HG03108 (cell line): ENCODE data around the gene SNED1.

ENCODE experiments used
- ATAC-seq: cut with Tn5 transposase; IDR thresholded peaks from one replicate; pipeline ENCODE4 v1.9.1; 2021; ENCODE audit warnings: moderate library complexity; ENCODE audit not compliant: unreplicated experiment

The SNED1 gene

GRCh38 chr2:241066171-241066892 is 67.9 kb downstream of the SNED1 start:
- ATAC-seq: no peak

DNA sequence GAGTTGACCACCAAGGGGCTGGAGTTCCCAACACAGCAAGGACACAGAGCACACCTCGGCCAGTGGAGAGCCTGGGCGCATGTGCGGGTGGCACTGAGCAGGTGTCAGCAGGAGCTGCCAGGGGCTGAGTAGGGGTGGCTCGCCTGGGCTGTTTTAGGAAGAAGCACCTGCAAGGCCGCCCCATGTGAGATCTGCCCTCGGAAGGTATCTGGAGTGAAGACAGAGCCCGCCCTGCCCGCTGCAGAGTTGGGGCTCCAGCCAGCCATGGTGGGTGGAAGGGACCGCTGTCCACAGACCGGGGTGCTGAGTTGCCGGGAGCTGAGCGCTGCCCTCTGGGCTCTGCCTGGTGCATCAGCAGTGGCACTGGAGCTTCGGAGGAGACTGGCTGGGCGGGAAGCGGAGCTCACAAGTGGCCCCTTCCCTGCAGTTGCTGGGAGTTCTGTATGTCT is 68.5 kb downstream of the SNED1 start:
- ATAC-seq: no peak

GRCh38 chr2:241067501-241068135 is 69.2 kb downstream of the SNED1 start:
- ATAC-seq: no peak

DNA sequence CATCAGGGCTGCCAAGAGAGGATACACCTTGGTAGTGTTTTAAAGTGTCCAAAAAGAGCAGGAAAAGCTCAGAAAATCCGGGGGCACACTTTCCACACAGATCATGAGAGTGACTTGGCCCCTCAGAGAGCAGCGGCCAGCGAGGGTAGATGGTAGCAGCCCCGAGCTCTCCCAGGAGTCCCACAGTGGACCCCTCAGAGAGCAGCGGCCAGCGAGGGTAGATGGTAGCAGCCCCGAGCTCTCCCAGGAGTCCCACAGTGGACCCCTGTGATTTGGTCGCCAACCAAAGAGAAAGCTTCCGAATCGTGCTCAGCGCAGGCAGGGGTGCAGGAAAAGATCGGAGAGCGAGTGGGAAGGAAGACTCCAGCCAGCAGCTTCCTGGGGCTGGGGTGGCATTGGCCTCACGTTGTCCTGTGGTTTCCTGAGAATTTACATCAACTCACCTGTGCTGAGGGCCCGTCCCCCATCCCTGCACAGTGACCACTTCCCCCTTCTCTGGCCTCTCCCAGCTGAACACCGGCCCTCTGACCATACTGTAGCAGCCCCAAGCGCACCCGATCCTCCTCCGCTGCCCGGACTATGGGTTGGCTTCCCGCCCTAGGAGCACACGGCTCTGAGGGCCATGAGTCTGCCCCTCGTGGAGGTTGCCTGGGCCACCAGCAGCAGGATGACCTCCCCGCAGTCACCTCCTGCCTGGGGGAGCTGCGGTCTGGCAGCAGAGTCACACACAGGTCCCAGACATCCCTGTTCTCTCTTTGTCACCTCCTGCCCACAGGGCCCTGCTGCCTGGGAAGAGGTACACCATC is 69.9 kb downstream of the SNED1 start:
- no peak for ATAC-seq

DNA sequence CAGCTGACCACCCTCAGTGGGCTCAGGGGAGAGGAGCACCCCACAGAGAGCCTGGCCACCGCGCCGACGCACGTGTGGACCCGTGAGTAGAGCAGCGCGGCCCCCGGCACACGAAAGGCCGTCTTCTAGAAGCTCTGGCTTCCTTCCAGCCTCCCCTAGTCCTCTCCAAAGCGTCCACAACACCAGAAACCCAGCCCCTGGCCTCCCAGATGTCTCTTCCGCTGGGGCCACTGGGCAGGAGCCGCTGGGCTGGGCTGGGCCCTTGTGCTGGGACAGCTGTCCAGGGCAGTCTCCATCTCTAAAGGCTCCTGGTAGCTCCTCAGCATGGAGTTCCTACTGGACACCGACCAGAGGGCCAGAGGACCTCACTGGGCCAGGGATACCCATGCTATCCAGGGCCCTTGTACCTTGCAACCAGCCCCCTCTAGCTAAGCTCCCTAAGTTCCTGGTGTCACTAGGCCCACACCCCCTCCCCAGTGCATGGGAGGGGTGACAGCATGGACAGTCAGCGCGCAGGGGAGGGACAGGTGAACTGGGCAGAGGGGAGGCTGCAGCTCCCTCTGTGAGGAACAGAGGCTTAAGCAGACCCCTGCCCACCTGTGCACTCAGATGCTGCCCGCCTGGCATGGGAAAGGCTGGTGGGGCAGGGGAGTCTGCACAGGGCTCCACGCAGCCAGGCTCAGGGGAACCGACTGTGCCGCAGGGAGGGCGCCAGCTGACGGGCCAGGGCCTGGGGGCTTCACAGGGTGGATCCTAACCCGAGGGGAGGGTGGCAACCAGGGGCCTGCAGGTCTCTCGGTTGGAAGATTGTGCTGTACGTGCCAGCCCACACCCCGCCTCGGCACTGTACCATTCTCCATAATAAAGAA is 70.8 kb downstream of the SNED1 start:
- no peak for ATAC-seq

DNA sequence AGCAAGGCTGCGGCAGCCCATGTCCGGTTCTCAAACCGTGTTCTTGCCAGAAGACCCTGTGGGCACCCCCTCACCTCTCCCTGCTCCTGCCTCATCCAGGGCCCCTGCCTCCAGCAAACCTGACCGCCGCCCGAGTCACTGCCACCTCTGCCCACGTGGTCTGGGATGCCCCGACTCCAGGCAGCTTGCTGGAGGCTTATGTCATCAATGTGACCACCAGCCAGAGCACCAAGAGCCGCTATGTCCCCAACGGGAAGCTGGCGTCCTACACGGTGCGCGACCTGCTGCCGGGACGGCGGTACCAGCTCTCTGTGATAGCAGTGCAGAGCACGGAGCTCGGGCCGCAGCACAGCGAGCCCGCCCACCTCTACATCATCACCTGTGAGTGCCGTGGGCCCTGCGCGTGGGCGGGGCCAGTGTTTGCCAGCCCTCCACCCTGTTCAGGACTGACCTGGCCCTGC is 71.4 kb downstream of the SNED1 start:
- no peak for ATAC-seq

DNA sequence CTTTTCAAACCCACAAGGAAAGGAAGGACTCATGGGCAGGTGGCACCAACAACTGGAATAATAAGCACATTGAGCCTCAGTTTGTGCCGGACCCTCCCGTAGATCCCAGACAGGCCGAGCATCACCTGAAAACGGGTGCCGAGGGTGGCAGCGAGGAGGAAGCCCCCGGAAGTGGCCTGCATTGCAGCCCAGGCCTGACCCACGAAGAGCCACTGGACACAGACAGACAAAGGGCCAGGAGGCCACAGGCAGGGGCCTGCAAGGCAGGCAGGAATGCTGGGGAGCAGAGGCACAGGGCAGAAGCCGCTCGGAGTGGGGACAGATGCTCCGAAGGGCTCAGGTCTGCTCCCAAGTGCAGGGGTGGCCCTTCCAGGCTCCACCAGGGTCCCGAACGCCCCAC is 71.9 kb downstream of the SNED1 start:
- ATAC-seq: no peak

- ATAC-seq: no peak
These were observed 72.6 kb downstream of the SNED1 start for GRCh38 chr2:241070811-241071676.

GRCh38 chr2:241071677-241072111 is 73.3 kb downstream of the SNED1 start:
- ATAC-seq: no peak

GRCh38 chr2:241072151-241072550 is 73.7 kb downstream of the SNED1 start:
- no peak for ATAC-seq

DNA sequence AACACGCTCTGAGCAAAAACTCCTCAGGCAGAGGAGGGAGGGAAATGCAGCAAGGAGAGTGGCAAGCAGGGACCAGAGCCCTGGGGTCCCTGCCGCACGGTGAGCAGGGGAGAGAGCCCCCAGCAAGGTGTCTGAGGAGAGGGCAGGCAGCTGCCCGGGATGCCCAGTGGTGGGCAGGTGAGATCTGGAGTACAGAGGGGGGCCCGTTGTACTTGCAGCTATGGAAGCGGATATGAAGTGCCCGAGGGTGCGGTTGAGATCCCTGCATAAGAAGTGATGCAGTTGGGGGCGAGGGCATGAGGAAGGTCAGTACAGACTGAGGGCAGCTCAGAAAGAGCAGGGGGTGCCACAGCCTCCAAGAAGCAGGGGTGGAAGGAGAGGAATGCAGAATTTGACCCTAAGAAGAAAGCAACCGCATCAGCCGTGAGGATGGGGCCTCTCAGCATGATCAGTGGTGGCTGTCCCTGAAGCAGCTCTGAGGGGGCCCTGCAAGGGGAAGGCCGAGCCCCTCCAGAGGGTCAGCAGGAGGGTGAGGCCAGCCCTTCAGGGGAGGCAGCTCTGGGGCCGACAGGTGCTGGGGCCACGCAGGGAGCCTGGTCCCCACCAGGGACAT is 74.2 kb downstream of the SNED1 start:
- ATAC-seq: no peak

GRCh38 chr2:241073166-241074064 is 75.0 kb downstream of the SNED1 start:
- ATAC-seq: no peak

DNA sequence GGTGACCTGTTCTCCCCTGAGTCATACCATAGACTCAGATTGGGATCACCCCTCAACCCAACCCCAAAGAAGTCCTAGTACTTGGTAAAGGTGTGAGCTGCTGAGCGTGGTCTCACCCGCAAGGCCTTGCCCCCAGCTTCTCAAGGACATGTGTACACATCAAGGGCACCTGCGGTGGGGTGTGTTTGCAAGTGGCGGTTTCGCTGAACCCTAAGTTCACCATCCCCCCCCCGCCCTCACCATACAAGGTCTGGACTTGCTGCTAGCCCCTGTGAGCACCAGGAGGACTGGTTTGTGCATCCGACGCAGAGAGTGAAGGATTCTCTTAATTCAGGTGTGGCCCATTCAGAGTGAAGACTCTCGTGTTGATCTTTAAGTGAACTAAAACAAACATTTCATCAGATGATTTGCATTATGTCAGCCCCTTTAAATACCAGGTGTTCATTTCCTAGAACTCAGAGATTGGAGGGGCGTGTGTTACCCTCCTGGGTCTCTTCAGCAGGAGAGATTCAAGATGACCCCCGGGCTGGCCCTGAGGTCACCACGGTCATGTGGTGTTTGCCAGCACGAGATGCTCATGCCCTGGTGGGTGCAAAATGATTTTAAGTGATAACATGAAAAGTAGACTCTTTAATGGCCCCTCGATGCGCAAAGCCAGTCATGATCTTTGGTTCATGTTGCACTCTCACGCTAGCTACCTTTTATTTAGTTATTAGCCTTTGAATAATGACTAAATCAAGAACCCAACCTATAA is 75.8 kb downstream of the SNED1 start:
- no peak for ATAC-seq

GRCh38 chr2:241074901-241075540 is 76.6 kb downstream of the SNED1 start:
- no peak for ATAC-seq

DNA sequence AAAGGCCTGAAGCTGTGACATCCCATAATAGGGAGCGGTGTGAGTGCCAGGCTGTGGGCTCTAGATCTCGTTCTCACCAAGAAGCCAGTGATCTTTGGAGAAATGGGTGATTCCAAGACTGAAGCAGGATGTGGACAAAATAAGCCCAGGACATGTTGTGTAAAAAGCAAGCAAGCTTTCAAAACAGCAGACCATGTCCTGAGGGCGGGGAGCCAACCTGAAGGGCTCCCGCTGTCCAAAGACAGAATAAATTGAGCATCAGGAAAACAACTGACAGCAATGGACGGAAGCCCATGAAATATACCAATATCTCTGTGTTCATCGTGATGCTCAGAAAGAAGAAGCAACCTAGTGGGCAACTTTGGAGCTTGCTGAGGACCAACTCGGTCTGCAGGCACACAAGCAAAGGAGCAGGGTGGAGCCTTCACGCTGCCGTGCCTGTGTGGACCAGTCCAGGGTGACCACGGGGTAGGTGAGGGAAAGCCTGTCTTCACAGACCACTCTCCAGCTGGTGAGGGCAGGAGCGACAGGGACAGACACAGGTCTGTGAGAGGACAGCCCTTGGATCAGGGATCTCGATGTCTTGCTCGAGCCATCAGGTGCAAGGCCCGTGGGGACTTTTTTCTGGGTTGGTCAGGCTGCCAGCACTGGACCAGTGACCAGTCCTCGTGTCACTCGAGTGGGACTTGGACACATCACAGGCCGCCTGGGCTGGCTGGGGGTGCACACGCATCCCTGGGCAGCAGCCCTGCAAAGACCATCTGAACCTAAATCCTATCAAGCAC is 82.2 kb downstream of the SNED1 start:
- ATAC-seq: no peak

DNA sequence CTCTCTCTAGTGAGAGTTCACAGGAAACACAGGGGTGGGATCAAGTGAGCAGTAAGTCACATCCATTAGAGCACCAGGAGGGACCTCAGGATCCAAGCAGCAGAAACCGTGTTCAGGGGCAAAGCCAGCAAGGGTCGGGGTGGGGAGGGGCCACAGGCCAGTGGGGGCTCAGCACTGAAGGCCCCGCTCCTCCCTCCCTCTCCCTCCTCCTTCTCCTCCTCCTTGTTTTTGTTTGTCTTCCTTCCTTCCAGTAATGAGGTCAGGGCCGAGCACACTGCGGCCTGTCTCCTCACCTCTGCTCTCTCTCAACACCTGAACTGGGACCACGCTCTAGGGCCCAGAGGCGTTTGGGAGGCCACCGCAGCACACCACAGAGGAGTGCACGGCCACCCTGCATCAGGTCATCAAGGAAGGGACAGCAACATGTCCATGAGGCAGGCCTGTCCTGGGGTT is 82.8 kb downstream of the SNED1 start:
- ATAC-seq: no peak
